ENCODE measurements around the gene RAD9B. TPM values are rescaled to one million over a fixed set of nuclear protein-coding genes. Genes with fewer than 3 reads are reported as not detected.

The RAD9B gene
- total RNA-seq = 0.49 TPM in 1 of 2 replicates, not detected in the other

GRCh38 chr12:110501752-110502738, at the start of gene RAD9B, which contains the start of gene VPS29:
Gene RAD9B, plus strand, starts transcription at chr12:110502331. Its CDS starts 7 bp downstream, at chr12:110502338.
Gene VPS29, minus strand, starts transcription at chr12:110502111. Its CDS starts 60 bp downstream, at chr12:110502051.

GRCh38 chr12:110468214-110469048, 33.7 kb upstream of the RAD9B start, which contains the start of the genes FAM216A and GPN3:
Gene FAM216A, plus strand, starts transcription at chr12:110468845. Its CDS starts 31 bp downstream, at chr12:110468876.
Gene GPN3, minus strand, starts transcription at chr12:110468257. Its CDS starts 54 bp downstream, at chr12:110468203.

Other genes starting within 250 kb of the RAD9B start
- gene ATP2A2, start 221.1 kb upstream of the RAD9B start, total RNA-seq = 200 and 258 TPM in 2 replicates
- gene ANAPC7, start 98.6 kb upstream of the RAD9B start, total RNA-seq = 40.9 and 53.2 TPM in 2 replicates
- gene ARPC3, start 52.0 kb upstream of the RAD9B start, total RNA-seq = 659 and 775 TPM in 2 replicates
- gene GPN3, start 34.1 kb upstream of the RAD9B start, total RNA-seq = 17.0 and 20.9 TPM in 2 replicates
- gene FAM216A, start 33.5 kb upstream of the RAD9B start, total RNA-seq = 6.7 and 12.1 TPM in 2 replicates
- 92.9 and 96.6 TPM in 2 replicates for gene VPS29, start 220 bp upstream of the RAD9B start, total RNA-seq
- gene PPTC7, start 81.0 kb downstream of the RAD9B start, total RNA-seq = 7.1 and 9.6 TPM in 2 replicates
- 13.5 and 17.8 TPM in 2 replicates for gene TCTN1, start 111.8 kb downstream of the RAD9B start, total RNA-seq
- gene HVCN1, start 186.8 kb downstream of the RAD9B start, total RNA-seq = 0.78 and 1.3 TPM in 2 replicates
- 88.0 and 111 TPM in 2 replicates for gene PPP1CC, start 240.6 kb downstream of the RAD9B start, total RNA-seq

All from airway epithelial cell (primary cell).